Nephron (organoid): ENCODE measurements around the gene SYAP1.

Experiments
- H3K27ac Mint-ChIP-seq, 3 experiments: 2 replicates each; pipeline ENCODE4 v1.8.0; 2020; ENCODE audit warnings: mixed read lengths in 3 of 3, mild to moderate bottlenecking in 2 of 3, moderate library complexity in 1 of 3
- H3K27me3 Mint-ChIP-seq: 2 replicates; pipeline ENCODE4 v1.8.0; 2021; ENCODE audit warnings: low read depth, mild to moderate bottlenecking, moderate library complexity, mixed read lengths
- H3K36me3 Mint-ChIP-seq: 2 replicates; pipeline ENCODE4 v1.8.0; 2020; ENCODE audit warnings: low read depth, mixed read lengths
- H3K4me1 Mint-ChIP-seq: 2 replicates; pipeline ENCODE4 v1.8.0; 2020; ENCODE audit warnings: mixed read lengths
- H3K4me3 Mint-ChIP-seq, 3 experiments: 2 replicates each; pipeline ENCODE4 v1.8.0; 2020; ENCODE audit warnings: mild to moderate bottlenecking in 3 of 3, mixed read lengths in 3 of 3, moderate library complexity in 2 of 3
- H3K9me3 Mint-ChIP-seq: 2 replicates; pipeline ENCODE4 v1.8.0; 2020; ENCODE audit warnings: mixed read lengths
- TF ChIP-seq, protein P1 (sequence below), 3 experiments: fragments of 200-600 bp; sonication (generic); IDR thresholded peaks; one replicate each; pipeline ENCODE4 v1.5.0; 2021; ENCODE audit warnings: antibody characterized with exemption in 3 of 3; ENCODE audit not compliant: unreplicated experiment in 3 of 3

The SYAP1 gene

GRCh38 chrX:16727637-16728036, 8.2 kb downstream of the SYAP1 start:
- TF ChIP-seq, protein P1, sequence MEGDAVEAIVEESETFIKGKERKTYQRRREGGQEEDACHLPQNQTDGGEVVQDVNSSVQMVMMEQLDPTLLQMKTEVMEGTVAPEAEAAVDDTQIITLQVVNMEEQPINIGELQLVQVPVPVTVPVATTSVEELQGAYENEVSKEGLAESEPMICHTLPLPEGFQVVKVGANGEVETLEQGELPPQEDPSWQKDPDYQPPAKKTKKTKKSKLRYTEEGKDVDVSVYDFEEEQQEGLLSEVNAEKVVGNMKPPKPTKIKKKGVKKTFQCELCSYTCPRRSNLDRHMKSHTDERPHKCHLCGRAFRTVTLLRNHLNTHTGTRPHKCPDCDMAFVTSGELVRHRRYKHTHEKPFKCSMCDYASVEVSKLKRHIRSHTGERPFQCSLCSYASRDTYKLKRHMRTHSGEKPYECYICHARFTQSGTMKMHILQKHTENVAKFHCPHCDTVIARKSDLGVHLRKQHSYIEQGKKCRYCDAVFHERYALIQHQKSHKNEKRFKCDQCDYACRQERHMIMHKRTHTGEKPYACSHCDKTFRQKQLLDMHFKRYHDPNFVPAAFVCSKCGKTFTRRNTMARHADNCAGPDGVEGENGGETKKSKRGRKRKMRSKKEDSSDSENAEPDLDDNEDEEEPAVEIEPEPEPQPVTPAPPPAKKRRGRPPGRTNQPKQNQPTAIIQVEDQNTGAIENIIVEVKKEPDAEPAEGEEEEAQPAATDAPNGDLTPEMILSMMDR (IDR thresholded peaks at IDR 0.05; ENCODE audit: unreplicated experiment in 3 of 3) = no peak
- Mint-ChIP-seq H3K4me1 (peaks cover 29% of the 10 kb centered on the region), H3K36me3 (peaks cover 63% of the 10 kb centered on the region), H3K27me3 (no peaks in the 10 kb centered on the region), H3K27ac (no peak overlapping the region), H3K4me3 (no peak overlapping the region), H3K9me3 (peaks cover 6% of the 10 kb centered on the region)

GRCh38 chrX:16730450-16730849, 11.0 kb downstream of the SYAP1 start:
- Mint-ChIP-seq H3K27ac (no peak overlapping the region), H3K36me3 (peaks cover 59% of the 10 kb centered on the region), H3K4me1 (peaks cover 13% of the 10 kb centered on the region), H3K9me3 (peaks cover 6% of the 10 kb centered on the region), H3K4me3 (no peak overlapping the region), H3K27me3 (no peaks in the 10 kb centered on the region)
- TF ChIP-seq, protein P1 (IDR thresholded peaks at IDR 0.05; ENCODE audit: unreplicated experiment in 3 of 3) = no peak

GRCh38 chrX:16733013-16733412, 13.6 kb downstream of the SYAP1 start:
- Mint-ChIP-seq H3K4me3 (no peak overlapping the region), H3K27me3 (no peaks in the 10 kb centered on the region), H3K27ac (peak overlapping the region in 1 of 3 experiments; percentile 23), H3K36me3 (peaks cover 59% of the 10 kb centered on the region), H3K9me3 (peaks cover 2% of the 10 kb centered on the region), H3K4me1 (no peaks in the 10 kb centered on the region)
- TF ChIP-seq, protein P1 (IDR thresholded peaks at IDR 0.05; ENCODE audit: unreplicated experiment in 3 of 3) = no peak

GRCh38 chrX:16737024-16737423, 17.6 kb downstream of the SYAP1 start:
- H3K36me3 Mint-ChIP-seq = peaks cover 75% of the 10 kb centered on the region
- no peak overlapping the region for H3K4me3 Mint-ChIP-seq

DNA sequence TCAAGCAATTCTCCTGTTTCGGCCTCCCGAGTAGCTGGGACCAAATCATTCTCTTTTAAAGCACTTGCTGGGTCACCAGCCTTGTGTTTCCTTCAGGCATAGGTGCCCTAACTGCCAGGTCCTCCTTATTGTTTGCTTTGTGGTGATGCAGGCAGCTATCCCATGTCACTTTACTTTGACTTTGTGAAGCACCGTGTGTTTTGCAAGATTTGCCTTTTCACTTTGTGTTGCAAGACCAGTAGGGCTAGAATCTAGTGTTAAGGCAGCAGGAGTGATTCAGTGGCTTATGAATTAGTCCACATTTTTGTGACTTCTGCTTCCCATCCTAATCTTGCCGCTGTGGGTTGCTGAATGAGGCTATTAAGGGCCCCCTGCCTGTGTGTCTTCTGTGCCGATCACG, 20.2 kb downstream of the SYAP1 start:
- H3K9me3 Mint-ChIP-seq = no peaks in the 10 kb centered on the region
- no peaks in the 10 kb centered on the region for H3K4me1 Mint-ChIP-seq
- no peak overlapping the region for H3K4me3 Mint-ChIP-seq
- H3K27me3 Mint-ChIP-seq = no peaks in the 10 kb centered on the region
- H3K27ac Mint-ChIP-seq = no peak overlapping the region
- TF ChIP-seq, protein P1 (IDR thresholded peaks at IDR 0.05; ENCODE audit: unreplicated experiment in 3 of 3) = no peak
- peaks cover 79% of the 10 kb centered on the region for H3K36me3 Mint-ChIP-seq

More at GRCh38 chrX:16737024-16737423, 17.6 kb downstream of the SYAP1 start:
- Mint-ChIP-seq H3K9me3 (no peaks in the 10 kb centered on the region), H3K4me1 (no peaks in the 10 kb centered on the region), H3K27me3 (no peaks in the 10 kb centered on the region), H3K27ac (no peak overlapping the region)
- TF ChIP-seq, protein P1 (IDR thresholded peaks at IDR 0.05; ENCODE audit: unreplicated experiment in 3 of 3) = no peak

DNA sequence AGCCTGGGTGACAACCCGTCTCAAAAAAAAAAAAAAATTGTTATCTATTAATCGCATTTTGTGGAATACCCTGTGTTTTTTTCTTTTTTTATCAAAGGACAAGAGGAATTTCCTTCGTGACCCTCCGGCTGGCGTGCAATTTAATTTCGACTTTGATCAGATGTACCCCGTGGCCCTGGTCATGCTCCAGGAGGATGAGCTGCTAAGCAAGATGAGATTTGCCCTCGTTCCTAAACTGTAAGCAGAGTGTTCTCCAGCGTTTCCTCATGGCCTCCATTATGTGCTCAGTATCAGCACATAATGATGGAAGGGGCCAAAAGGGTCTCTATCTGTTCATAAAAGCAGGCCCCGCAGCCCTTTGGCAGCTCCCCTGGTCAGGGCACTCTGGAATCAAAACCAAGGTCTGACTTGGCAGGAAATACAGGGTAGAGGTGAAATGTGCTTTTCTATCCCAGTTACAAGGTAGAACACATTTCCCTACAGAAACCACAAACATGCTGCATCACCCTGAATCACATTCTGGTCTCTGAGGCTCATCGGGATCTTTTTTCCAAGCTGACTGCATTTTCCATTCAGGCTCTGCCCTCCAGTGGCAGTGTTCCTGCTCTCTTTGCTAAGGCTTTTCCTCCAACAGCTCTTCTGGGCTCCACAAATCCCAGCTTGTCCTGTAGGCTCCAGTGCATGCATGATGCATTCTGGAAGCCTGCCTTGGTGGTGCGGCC, 24.4 kb downstream of the SYAP1 start:
- Mint-ChIP-seq H3K4me1 (no peaks in the 10 kb centered on the region), H3K9me3 (no peaks in the 10 kb centered on the region), H3K36me3 (peaks cover 65% of the 10 kb centered on the region), H3K27me3 (no peaks in the 10 kb centered on the region), H3K27ac (no peak overlapping the region), H3K4me3 (no peak overlapping the region)
- TF ChIP-seq, protein P1 (IDR thresholded peaks at IDR 0.05; ENCODE audit: unreplicated experiment in 3 of 3) = no peak
